Hepatocyte (in vitro differentiated cells): Measurements from ENCODE around the gene FZD2. TPM values are rescaled to one million over a fixed set of nuclear protein-coding genes. Genes with fewer than 3 reads are reported as not detected.

ENCODE experiments used
- DNase-seq: peaks from one replicate; pipeline ENCODE4 v3.0.0-alpha.2; 2016; ENCODE audit warnings: low spot score
- H2AFZ ChIP-seq: fragments of 200-600 bp; sonication (generic); 2 replicates; pipeline ENCODE4 v1.6.0; 2016; ENCODE audit warnings: antibody characterized with exemption, mild to moderate bottlenecking
- H3K27ac ChIP-seq: fragments of 200-600 bp; sonication (generic); 2 replicates; pipeline ENCODE4 v1.5.1; 2016; ENCODE audit warnings: mild to moderate bottlenecking
- H3K27me3 ChIP-seq: fragments of 200-600 bp; sonication (generic); 2 replicates; pipeline ENCODE4 v1.6.1; 2016
- H3K36me3 ChIP-seq: fragments of 200-600 bp; sonication (generic); replicated peaks from 2 replicates; pipeline ENCODE4 v1.5.1; 2016; ENCODE audit warnings: low read depth; ENCODE audit not compliant: insufficient read depth
- H3K4me1 ChIP-seq: fragments of 200-600 bp; sonication (generic); 2 replicates; pipeline ENCODE4 v1.5.1; 2016; ENCODE audit warnings: mild to moderate bottlenecking, moderate library complexity; ENCODE audit not compliant: insufficient read depth
- H3K4me2 ChIP-seq: fragments of 200-600 bp; sonication (generic); 2 replicates; pipeline ENCODE4 v1.6.0; 2016
- H3K4me3 ChIP-seq: fragments of 200-600 bp; sonication (generic); 2 replicates; pipeline ENCODE4 v1.5.1; 2016; ENCODE audit warnings: mild to moderate bottlenecking
- H3K79me2 ChIP-seq: fragments of 200-600 bp; sonication (generic); 2 replicates; pipeline ENCODE4 v1.6.0; 2017; ENCODE audit warnings: mild to moderate bottlenecking
- H3K9me2 ChIP-seq: fragments of 200-600 bp; sonication (generic); replicated peaks from 2 replicates; pipeline ENCODE4 v1.6.0; 2017; ENCODE audit warnings: mild to moderate bottlenecking; ENCODE audit not compliant: insufficient read depth
- H3K9me3 ChIP-seq: fragments of 200-600 bp; sonication (generic); 2 replicates; pipeline ENCODE4 v1.5.1; 2016; ENCODE audit warnings: low read depth, mild to moderate bottlenecking
- H4K20me1 ChIP-seq: fragments of 200-600 bp; sonication (generic); 2 replicates; pipeline ENCODE4 v1.6.0; 2016; ENCODE audit warnings: mild to moderate bottlenecking; ENCODE audit not compliant: insufficient read depth, poor library complexity, severe bottlenecking
- EZH2 ChIP-seq: fragments of 200-600 bp; sonication (generic); IDR thresholded peaks from 2 replicates; pipeline ENCODE4 v1.6.1; 2016; ENCODE audit warnings: antibody characterized with exemption, mild to moderate bottlenecking, borderline replicate concordance
- EZH2phosphoT487 ChIP-seq: fragments of 200-600 bp; sonication (generic); IDR thresholded peaks from one replicate; pipeline ENCODE4 v1.6.1; 2018; ENCODE audit warnings: antibody characterized with exemption, mild to moderate bottlenecking, low read depth, moderate library complexity; ENCODE audit not compliant: unreplicated experiment, severe bottlenecking
- WGBS: methylation state at CpG from one replicate; pipeline ENCODE4 v1.1.6; 2016; ENCODE audit warnings: low lambda C conversion rate; ENCODE audit errors: missing lambda C conversion rate; 5-methylcytosine and 5-hydroxymethylcytosine counted together
- polyA plus RNA-seq: library from polyadenylated mRNA; unstranded; fragments of >200 nt; fragmentation: Nextera tagmentation; extraction: Ambion mirVana; gene quantifications from 2 replicates; pipeline ENCODE4 v1.2.1, GENCODE V29; 2016
- total RNA-seq: library from RNA; depleted of rRNA; stranded (reverse); fragments of >200 nt; gene quantifications from 2 replicates; pipeline ENCODE4 v1.2.3, GENCODE V29; 2014
- TF ChIP-seq, protein P1 (sequence below): fragments of 200-600 bp; sonication (generic); IDR thresholded peaks from 2 replicates; pipeline ENCODE4 v1.5.1; 2016; ENCODE audit warnings: antibody characterized with exemption, mild to moderate bottlenecking; ENCODE audit not compliant: poor library complexity

Gene FZD2
- total and polyA plus RNA-seq, 2 experiments from 2014 or later: 19.9 to 35.5 TPM

DNA sequence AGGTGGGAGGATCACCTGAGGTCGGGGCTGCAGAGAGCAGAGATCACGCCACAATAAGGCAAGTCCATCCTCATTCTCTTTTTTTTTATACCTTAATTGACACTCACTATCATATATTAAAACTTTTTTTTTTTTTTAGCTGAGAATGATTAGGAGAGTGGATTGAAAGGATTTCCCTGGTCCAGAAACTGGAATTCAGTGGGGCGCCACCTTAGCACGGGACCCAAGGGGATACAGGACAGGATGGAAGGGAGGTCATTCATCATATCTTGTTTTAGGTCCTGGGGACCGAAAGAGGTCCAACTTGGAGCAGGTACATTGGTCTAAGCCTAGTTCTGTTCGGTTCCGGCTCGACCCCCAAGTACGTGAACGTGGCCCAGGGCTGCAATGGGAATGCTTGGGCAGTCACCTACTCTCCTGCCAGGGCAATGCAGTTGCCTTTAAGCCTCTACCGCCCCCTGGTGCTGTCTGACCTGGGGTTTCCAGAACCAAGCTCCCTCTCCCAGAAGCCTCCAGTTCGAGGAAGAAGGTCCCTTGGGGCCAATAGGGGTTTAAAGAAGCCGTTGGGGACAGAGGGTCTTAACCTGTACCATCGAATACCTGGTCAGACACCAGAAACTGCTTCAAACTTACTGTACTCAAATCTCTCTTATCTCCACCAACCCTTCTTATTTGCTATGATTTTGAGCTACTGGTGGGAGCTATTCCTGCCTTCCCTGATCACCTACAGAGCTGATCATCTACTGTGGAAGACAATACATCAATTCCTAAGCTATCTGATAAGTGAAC lies 34.2 kb upstream of the FZD2 start:
- no peak overlapping the region for H3K4me3 ChIP-seq

DNA sequence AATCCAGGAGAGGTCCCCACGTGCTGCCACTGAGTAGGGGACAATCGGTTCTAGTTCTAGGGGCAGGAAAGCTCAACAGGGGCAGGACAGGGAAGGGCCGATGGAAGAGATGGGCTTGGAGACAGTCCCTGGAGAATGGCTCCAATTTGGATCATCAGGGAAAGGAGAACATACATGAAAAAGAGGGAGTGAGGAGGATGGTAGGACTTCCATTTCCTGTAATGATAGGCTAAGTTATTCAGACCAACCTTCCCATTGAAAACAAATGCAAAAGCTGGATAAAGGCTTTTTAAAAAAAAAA lies 33.7 kb upstream of the FZD2 start:
- no peaks in the 10 kb centered on the region for H3K27me3 ChIP-seq
- H3K9me3 ChIP-seq: no peaks in the 10 kb centered on the region
- no peak overlapping the region for H3K4me3 ChIP-seq
- no peak for TF ChIP-seq EZH2phosphoT487
- no peak overlapping the region for H2AFZ ChIP-seq
- no peak for DNase-seq
- WGBS: 63% methylated on average over 3 of the region's 3 CpGs
- no peak overlapping the region for H3K4me2 ChIP-seq
- H4K20me1 ChIP-seq: no peaks in the 10 kb centered on the region
- no peaks in the 10 kb centered on the region for H3K36me3 ChIP-seq
- H3K79me2 ChIP-seq: no peaks in the 10 kb centered on the region
- no peaks in the 10 kb centered on the region for H3K4me1 ChIP-seq
- no peaks in the 10 kb centered on the region for H3K9me2 ChIP-seq
- no peak overlapping the region for H3K27ac ChIP-seq

More for the DNA sequence above, 34.2 kb upstream of the FZD2 start:
- H3K79me2 ChIP-seq: no peaks in the 10 kb centered on the region
- H4K20me1 ChIP-seq: no peaks in the 10 kb centered on the region
- H3K36me3 ChIP-seq: no peaks in the 10 kb centered on the region
- no peak overlapping the region for H3K4me2 ChIP-seq
- no peaks in the 10 kb centered on the region for H3K27me3 ChIP-seq
- H3K9me3 ChIP-seq: no peaks in the 10 kb centered on the region
- DNase-seq: peak; percentile 74
- H3K27ac ChIP-seq: no peak overlapping the region
- no peaks in the 10 kb centered on the region for H3K4me1 ChIP-seq
- H2AFZ ChIP-seq: peak overlapping the region; percentile 31
- H3K9me2 ChIP-seq: no peaks in the 10 kb centered on the region
- 69% methylated on average over 14 of the region's 14 CpGs for WGBS
- TF ChIP-seq, protein P1, sequence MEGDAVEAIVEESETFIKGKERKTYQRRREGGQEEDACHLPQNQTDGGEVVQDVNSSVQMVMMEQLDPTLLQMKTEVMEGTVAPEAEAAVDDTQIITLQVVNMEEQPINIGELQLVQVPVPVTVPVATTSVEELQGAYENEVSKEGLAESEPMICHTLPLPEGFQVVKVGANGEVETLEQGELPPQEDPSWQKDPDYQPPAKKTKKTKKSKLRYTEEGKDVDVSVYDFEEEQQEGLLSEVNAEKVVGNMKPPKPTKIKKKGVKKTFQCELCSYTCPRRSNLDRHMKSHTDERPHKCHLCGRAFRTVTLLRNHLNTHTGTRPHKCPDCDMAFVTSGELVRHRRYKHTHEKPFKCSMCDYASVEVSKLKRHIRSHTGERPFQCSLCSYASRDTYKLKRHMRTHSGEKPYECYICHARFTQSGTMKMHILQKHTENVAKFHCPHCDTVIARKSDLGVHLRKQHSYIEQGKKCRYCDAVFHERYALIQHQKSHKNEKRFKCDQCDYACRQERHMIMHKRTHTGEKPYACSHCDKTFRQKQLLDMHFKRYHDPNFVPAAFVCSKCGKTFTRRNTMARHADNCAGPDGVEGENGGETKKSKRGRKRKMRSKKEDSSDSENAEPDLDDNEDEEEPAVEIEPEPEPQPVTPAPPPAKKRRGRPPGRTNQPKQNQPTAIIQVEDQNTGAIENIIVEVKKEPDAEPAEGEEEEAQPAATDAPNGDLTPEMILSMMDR: peak; percentile 47
- no peak for TF ChIP-seq EZH2phosphoT487

DNA sequence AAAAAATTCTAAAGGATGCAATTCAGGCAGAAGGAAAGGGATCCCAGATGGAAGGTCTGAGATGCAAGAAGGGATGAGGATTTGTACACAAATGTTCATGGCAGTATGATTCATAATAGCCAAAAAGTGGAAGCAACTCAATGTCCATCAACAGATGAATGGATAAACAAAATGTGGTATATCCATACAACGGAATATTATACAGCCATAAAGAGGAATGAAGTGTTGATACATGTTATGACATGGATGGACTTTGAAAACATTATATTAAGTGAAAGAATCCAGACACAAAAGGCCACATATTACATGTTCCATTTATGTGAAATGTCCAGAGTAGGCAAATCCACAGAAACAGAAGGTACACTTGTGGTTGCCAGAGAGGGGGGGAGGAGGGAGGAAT lies 30.2 kb upstream of the FZD2 start:
- Histone ChIP-seq H3K9me2 (no peaks in the 10 kb centered on the region), H3K9me3 (no peaks in the 10 kb centered on the region), H3K27me3 (no peaks in the 10 kb centered on the region), H3K4me3 (no peak overlapping the region), H3K4me2 (no peak overlapping the region), H3K4me1 (no peaks in the 10 kb centered on the region), H3K79me2 (no peaks in the 10 kb centered on the region), H3K27ac (no peak overlapping the region), H2AFZ (no peak overlapping the region), H3K36me3 (no peaks in the 10 kb centered on the region), H4K20me1 (no peaks in the 10 kb centered on the region)
- WGBS: 96% methylated on average over 1 of the region's 1 CpG
- no peak for TF ChIP-seq EZH2phosphoT487
- TF ChIP-seq, protein P1: no peak
- no peak for DNase-seq

DNA sequence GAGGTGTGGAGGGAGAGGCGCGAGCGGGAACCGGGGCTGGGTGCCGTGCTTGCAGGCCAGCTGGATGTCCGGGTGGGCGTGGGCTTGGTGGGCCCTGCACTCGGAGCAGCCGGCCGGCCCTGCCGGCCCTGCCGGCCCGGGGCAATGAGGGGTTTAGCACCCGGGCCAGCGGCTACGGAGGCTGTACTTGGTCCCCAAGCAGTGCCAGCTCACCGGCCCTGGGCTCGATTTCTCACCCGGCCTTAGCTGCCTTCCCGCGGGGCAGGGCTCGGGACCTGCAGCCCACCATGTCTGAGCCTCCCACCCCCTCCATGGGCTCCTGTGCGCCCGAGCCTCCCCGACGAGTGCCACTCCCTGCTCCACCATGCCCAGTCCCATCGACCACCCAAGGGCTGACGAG lies 29.3 kb upstream of the FZD2 start:
- DNase-seq: no peak
- H3K36me3 ChIP-seq: no peaks in the 10 kb centered on the region
- no peak overlapping the region for H3K27ac ChIP-seq
- H3K9me2 ChIP-seq: no peaks in the 10 kb centered on the region
- no peaks in the 10 kb centered on the region for H3K79me2 ChIP-seq
- H3K9me3 ChIP-seq: no peaks in the 10 kb centered on the region
- no peaks in the 10 kb centered on the region for H3K27me3 ChIP-seq
- TF ChIP-seq EZH2 (no peak), EZH2phosphoT487 (no peak)
- TF ChIP-seq, protein P1: no peak
- WGBS: 97% methylated on average over 18 of the region's 28 CpGs
- H3K4me1 ChIP-seq: no peaks in the 10 kb centered on the region
- no peaks in the 10 kb centered on the region for H4K20me1 ChIP-seq
- H3K4me3 ChIP-seq: no peak overlapping the region
- H2AFZ ChIP-seq: no peak overlapping the region
- no peak overlapping the region for H3K4me2 ChIP-seq
